Activated T-cell treated with anti-CD3 and anti-CD28 coated beads, Interleukin-2, amount 50 U/mL, for 48 hours (primary cell): Measurements from ENCODE around the gene SKAP2.
"Not testable (repeated sequence)": the region's sequence is repeated elsewhere in the genome, so short reads cannot be mapped to it uniquely, and the experiment has no call there.

Source experiments
- DNase-seq, 2 experiments: peaks; one replicate each; pipeline ENCODE4 v3.0.0-alpha.2; 2020

The SKAP2 gene

DNA sequence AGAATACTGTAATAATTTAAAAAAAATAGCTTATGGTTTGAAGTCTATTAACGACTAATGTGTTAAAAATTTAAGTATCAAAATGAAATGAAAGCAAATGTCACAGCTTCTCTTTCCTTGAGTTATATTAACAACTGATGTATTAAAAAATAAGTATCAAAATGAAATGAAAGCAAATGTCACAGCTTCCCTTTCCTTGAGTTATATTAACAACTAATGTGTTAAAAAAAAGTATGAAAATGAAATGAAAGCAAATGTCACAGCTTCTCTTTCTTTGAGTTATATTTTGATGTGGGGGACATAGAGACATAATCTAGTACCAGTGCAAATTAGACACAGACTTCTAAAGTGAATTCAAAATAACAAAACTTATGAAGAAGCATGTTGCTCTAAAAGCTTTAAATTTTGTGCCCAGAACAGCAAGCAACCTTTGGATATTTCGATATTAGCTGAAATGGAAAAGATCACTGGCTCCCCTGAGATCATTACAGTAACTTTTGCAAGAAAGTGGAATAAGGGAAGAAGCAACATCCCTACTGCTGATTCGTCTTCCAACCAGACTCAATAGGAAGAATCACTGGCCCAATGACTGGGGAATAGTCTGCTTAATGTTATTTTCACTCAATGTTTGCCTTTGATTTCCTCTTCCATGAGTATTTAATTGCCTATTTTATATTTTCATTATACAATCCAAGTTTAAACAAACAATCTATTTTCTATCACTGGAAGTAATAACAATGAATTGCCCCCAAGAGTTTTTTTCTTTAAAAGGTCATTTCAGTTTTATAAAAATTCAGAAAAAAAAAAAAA lies 8.0 kb downstream of the SKAP2 start:
- no peak for DNase-seq

DNA sequence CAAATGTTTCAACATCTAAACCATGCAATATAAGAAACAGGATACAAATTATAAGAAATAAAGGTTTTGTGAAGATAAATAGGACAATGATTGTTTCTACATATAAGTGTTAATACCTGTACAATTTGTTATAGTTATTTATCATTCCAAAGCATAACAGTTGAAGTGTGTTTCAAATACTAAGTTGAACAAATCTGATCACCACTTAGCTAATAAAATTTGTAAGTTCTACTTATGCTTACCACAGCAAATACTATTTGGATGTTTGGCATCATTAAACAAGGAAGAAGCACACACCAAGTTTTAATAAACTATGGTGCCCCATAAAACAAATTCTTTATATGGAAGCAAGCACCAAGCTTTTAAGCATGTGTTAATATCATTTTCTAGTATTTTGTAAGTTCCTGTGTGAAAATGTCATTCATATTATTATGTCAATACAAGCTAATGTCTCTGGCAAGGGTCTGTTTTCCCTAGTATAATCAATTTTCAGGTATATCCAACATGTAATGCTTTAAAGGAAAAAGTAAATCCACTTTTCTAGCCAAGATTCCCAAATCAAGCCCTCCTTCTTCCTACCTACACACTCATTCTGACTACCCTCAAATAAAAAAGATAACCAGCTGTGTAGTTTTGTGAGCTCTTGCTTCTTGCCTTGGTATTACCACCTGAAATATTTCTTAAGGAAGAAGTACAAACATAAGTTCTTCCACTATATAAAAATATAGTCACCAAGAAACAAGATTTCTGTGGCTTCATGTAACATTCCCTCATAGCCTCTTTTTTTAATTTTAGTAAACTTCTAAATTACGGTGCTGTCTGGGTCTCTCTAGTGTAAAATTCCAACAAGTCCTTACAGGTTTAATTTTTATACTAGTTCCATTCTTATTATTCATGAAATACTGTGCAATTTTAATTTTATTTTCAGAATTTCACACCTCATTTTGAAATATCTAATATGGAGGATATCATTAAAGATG lies 9.2 kb downstream of the SKAP2 start:
- no peak for DNase-seq

DNA sequence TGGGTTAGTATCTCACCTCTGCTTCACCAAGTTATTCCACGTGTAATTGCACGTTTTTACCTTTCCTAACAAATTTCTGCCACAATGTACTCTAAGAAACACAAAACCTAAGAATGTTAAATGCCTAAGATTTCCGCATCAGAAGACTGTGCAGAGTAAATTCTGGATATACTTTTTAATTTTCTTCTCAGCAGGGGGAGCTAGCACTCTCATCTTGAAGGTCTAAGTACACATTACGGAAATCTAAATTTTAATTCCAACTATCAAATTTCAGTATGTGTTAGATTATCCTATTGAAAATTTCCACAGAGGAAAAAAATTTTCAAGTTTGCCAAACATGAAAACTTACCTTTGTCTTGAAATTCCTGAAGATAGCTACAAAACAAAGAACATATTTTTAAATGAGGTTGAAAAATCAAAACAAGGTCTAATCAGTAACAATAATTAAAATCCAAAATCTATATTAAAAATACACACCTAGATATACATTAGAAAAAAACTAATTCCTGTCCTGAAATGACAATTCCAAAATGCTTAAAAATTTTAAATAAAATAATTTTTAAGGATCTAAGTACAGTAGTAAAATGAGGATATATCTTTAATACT lies 10.5 kb downstream of the SKAP2 start:
- no peak for DNase-seq

DNA sequence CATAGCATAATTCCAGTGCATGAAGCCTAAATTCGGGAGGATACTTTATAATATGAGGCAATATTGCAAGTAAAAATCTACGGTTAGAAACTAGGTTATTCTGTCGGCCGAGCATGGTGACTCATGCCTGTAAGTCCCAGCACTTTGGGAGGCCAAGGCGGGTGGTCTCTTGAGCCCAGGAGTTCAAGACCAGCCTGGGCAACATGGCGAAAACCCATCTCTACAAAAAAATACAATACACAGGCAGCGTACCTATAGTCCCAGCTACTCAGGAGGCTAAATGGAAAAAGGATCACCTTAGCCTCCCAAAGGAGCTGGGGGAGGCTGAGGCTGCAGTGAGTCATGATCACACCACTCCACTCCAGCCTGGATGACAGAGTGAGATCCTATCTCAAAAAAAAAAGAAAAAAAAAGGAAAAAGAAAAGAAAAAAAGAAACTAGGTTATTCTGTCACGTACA lies 14.2 kb downstream of the SKAP2 start:
- DNase-seq: no peak

DNA sequence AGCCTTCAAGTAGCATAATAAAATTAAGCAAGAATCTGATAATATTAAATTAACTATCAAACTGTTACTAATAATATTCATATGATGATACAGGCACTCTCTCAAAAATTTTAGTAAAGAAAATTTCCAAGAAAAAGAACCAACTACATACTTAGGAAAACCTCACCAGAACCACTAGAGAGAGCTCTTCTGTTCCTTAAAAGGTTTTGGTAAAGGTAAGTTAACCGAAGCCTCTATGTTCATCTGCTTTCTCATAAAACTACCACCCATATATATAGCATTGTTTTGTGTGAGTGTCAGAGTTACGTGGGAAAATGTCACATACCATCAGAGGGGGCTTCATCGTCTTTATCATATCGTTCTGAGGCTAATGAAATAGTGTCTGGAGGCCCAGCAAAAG lies 20.7 kb downstream of the SKAP2 start:
- no peak for DNase-seq

DNA sequence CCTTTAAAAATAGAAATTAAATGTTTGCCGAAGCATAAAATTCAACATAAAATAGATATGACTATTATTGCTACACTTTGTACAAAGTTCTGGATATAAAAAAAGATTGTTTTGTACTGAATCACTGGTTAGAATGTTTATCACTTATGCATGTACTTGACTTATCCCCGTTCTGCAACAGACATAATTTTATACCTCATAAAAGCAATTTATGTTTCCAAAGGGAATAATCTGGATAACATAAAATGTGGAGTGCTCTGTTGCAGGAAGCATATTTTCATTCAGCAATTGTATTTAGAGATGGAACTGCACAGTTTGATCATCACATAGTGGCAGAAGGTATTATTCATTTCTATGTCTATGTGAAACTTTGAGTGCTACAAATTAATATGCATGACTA lies 21.5 kb downstream of the SKAP2 start:
- DNase-seq: no peak

DNA sequence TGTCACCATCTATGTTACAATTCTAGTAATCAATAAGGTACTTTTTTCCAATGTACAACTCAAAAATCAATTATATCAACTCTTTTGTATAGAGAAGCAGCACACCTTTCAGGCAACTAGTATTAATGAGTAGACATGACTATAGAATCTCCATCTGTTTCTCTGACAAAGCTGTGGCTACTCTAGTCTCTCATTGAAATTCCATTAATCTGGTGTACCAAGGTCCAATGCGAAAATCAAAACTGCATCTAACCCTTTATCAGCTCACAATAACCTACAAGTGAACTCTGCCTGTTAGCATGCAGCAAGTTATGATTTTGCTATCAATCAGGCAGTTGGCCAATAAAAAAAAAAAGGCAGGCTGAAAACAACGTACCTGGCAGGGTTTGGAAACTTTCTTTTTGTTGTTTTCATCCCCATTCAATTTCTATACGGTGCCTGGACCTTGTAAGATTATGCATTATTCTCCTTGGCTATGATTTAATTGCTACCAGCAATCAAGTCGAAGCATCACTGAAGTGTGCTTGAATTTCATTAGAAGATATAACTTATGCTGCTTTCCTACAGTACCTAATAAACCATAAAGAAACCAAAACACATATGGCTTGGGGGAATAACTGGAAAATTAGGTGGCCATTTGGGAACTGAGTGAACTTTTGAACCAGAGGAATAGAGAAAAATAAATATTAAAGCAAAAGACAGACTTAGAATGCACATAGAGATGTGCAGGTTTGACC lies 23.2 kb downstream of the SKAP2 start:
- DNase-seq: no peak

DNA sequence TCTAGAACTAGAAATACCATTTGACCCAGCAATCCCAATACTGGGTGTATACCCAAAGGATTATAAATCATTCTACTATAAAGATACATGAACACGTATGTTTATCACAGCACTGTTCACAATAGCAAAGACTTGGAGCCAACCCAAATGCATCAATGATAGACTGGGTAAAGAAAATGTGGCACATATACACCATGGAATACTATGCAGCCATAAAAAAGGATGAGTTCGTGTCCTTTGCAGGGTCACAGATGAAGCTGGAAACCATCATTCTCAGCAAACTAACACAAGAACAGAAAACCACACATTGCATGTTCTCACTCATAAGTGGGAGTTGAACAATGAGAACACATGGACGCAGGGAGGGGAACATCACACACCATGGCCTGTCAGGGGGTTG lies 27.6 kb downstream of the SKAP2 start:
- DNase-seq: not testable (repeated sequence)

DNA sequence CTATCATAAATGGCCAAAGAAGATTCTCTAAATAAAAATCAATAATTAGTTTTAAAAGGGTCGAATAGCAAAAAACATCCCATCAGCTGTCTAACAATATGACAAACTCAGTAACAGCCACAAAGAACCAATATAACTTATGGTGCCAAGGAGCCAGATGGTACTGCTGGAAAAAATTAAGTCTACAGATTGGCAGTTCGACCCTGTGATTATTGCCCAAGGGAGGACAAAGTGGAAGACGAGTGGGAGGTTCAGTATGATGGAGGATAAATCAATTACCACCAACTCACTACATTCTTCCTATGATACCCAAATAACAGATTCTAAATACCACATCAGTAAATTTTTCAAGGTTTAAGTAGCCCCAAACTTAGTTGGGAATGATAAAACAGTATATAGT lies 49.0 kb downstream of the SKAP2 start:
- no peak for DNase-seq

DNA sequence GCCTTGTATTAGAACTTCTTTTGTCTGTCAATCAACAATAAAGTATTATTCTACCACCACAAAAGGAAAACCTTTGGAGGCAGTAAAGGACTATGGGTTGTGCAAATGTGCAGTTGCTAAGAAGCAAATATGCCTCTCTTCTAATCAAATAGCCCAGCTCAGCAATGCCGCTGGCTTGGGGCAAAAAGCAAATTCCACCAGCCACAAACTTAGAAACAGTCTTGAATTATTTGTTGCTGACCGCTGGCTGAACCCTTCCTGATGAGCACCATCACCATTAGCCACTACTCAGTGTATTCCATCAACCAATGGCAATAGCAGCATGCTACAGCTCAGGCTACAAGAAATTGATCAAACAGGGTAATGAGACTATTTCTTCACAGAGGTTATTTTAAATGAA lies 51.0 kb downstream of the SKAP2 start:
- DNase-seq: no peak

DNA sequence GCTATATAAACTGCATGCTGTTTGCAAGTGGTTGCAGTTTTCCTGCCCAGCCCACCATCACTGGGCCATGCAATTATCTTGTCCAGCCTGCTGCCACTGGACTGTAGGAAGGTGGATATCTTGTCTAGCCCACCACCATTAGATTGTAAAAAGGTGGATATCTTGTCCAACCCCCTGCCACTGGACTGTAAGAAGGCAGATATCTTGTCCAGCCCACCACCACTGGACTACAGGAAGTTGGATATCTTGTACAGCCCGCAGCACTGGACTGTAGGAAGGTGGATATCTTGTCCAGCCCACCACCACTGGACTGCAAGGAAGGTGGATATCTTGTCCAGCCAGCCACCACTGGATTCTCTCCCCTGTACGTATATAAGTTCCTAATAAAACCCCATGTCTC lies 69.8 kb downstream of the SKAP2 start:
- no peak for DNase-seq

DNA sequence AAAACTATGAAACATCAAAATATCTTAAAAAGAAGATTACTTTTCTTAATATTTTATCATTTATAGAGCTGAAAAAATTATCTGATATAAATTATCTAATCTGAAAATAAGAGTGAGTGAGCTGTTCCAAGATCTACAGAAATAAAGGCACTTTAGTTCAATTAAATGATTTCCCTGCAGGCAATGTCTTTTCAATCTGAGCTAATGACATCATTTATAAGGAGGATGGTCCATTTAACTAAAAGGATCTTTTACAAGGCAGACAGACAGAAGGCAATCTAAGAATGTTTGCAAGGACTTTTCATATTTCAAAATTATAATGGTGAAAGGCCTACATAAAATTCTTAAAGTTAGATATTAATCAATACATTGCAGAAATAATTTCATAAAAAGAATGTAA lies 71.8 kb downstream of the SKAP2 start:
- no peak for DNase-seq

DNA sequence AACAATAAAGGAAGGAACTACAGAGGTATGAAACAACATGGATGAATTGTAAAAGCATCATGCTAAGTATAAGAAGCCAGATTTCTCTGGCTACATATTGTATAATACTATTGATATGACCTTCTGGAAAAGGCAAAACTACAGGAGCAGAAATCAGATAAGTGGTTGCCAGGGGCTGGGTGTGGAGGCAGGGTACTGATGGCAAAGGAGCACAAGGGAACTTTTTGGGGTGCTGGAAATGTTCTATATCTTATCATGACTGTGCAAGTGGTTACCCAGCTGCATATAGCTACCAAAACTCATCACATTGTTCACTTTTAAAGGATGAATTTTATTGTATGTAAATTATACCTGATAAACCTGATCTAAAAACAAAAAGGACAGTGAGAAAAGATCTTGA lies 72.4 kb downstream of the SKAP2 start:
- no peak for DNase-seq

DNA sequence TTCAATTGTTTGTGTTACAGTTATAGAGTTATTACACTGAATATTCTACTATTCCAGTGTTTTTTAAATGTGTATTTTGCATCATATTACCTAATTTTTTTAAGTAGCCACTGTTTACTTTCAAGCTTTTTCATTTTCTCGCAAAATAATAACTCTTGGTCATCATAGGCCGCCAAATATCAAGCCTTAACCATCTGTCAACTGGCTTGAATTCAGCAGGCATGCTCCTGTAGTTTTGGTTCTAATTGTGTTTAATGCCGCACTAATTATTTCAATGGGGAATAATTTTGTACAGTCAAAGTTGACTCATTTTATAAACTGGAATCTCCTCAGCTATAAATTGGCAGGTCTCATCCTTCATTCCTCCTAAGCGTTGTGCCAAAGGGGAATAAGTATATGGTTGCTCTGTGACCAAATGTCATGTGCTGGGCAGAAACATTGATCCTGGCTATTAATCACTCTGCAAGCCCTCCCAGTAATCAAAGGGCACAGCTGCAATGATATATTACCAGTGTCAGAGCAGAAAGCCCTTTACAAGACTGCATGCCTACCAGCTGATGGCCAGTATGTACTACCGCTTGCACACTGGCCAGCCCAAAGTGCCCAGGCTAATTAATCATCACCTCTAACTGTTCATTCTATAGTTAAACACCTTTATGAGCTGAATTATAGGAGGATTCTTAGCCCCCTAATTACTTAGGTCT lies 74.8 kb downstream of the SKAP2 start:
- no peak for DNase-seq

DNA sequence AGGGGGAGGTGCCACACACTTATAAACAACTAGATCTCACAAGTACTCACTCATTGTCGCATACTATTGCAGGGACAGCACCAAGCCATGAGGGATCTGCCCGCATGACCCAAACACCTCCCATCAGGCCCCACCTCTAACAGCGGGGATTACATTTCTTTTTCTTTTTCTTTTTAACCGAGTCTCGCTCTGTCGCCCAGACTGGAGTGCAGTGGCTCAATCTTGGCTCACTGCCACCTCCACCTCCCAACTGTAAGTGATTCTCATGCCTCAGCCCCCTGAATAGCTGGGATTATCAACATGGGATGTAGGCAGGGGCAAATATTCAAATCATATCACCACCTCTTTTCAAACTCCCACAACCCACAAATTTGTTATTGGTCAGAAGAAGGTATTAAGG lies 76.7 kb downstream of the SKAP2 start:
- DNase-seq: no peak

DNA sequence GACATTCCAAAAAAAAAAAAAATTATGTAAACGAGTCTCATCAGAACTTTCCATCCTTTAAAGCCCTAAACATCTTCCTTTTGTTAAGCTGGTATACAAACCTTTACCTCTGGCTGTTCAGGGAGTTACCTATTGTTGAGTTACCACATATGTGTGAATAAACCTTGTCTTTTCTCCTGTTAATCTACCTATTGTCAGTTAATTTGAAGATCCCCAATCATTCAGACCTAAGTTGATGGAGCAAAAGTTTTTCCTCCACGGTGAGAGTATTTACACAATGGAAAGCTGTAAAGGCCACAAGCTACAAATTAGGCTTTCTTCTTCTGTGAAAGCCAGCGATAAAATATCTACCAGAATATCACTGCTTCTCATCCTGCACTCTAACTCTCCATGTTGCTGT lies 80.3 kb downstream of the SKAP2 start:
- DNase-seq: no peak

DNA sequence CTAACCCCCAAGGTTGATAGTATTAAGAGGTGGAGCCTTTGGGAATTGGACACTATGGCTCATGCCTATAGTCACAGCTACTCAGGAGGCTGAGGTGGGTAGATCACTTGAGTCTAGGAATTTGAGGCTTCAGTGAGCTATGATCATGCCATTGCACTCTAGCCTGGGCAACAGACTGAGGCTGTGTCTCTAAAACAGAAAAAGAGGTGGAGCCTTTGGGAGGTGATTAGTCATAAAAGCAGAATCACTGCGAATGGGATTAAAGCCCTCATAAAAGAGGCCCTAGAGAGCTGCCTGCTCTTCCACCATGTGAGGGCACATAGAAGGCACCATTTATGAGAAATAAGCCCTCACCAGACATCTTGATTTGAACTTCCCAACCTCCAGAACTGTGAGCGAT lies 81.9 kb downstream of the SKAP2 start:
- no peak for DNase-seq

DNA sequence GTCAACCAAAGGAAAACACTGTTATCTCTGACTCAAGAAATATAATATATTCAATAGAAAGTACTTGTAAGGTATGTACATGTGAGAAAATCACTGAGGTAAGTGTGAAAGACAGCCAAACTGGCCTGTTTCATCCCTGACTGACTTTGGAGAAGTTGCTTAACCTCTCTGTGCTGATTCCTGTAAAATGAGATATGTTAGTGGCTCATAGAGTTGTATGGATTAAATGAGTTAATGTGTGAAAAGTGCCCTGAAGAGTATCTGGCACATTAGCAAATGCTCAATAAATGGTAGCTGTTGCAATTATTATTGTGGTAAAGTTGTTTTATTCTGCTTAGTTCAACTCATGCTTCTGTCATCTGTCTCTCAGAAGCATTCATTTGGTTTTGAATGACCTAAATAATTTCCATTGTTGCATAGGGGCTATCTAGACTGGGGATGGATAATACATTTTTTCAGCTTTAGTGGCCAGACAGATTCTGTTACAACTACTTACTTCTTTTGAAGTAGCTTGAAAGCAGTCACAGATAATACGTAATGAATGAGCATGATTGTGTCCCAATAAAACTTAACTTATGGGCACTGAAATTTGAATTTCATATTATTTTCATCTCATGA lies 84.3 kb downstream of the SKAP2 start:
- DNase-seq: no peak

DNA sequence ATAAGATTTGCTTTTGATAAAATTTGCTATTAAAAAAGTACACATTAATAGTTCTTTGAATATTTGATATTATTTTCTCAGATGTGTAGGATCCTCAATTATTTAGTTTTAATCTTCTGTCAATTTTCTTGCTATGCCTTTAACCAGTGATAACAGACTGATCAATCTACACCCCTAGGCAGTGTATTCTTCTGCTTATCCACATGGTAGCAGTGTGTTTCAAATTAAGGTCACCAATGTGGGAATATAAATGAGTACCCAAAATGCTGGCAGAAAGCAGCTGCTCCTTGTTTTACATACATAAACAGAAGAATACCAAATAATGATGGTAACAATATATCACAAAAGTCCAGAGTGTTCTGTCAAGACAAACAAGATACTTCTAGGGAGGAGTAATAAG lies 87.0 kb downstream of the SKAP2 start:
- DNase-seq: no peak

DNA sequence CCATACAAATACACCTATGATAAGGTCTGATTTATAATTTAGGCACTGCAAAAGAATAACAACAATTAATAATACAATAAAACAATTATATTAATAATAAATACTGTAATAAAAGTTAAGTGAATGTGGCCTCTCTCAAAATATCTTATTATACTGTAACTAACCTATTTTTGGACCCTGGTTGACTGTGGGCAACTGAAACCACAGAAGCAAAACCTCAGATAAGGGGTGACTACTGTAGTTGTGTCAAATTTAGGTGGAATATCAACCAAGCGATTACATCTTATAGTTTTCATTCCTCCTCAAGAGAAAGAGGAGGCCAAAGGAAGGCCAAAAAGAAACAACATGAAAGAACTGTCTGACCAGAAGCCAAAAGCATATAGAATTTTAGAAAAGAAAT lies 103.9 kb downstream of the SKAP2 start:
- DNase-seq: no peak

DNA sequence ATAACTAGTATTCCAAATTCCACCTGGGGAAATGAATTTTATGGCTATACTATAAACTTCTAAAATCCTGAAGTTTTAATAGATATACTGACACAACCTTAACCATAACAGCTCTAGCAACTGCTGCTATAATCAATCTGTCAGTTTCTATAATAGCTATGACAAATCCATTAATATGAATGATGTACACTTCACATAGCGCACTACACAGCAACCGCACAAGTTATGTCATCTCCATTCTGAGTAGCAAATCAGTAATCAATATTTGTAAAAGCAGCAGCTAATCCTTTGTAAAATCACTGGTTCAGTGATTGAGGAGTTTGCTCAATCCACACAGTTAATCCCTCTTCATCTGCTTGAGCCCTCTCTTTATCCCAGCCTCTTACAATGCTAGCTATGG lies 105.3 kb downstream of the SKAP2 start:
- no peak for DNase-seq

DNA sequence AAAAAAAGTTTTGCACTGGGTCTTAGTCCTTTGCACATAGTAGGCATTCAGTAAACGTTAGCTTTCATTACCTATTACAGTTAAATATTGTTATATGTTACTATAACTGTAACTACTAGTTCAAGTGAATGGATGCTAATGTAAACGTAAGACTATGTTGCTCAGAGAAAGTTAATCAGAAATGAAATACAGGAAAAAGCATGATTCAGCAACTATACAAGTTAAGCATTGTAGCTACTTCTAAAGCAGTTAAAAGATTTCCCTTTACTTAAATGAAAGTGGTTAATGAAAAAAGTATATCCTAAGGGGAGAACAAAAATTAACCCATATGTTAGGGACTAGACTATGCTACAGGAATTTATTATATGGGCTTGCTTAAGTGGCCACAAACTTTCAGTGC lies 121.2 kb downstream of the SKAP2 start:
- no peak for DNase-seq
